ENCODE data around the gene FURIN. TPM values are rescaled to one million over a fixed set of nuclear protein-coding genes. Genes with fewer than 3 reads are reported as not detected.

FURIN gene
- total and polyA plus RNA-seq, 2 of the 4 experiments (the other 2 are of a cell fraction) = 34.8 to 54.3 TPM

- no peak overlapping the region for H3K14ac ChIP-seq (replicated peaks; ENCODE audit: low read depth, low read length)
- H3K18ac ChIP-seq (ENCODE audit: low read depth, low read length) = no peak overlapping the region
- whole genome bisulfite sequencing, 2 experiments (ENCODE audit: extremely low coverage in 2 of 2, insufficient read length in 1 of 2) = 85% methylated on average over 9 of the region's 11 CpGs; no CpG with 5 or more reads in 1 of the 2 experiments
- H3K4me1 ChIP-seq (ENCODE audit: control insufficient read depth, insufficient read depth, low read length) = peaks cover 10% of the 10 kb centered on the region; the same call in 1 of the 2 replicates
- H4K5ac ChIP-seq (ENCODE audit: low read depth, low read length) = no peak overlapping the region
- intact Hi-C loops (cut with micrococcal nuclease) = no loop called here
- H4K91ac ChIP-seq (ENCODE audit: insufficient read depth, low read depth, low read length) = no peak overlapping the region
- no peaks in the 10 kb centered on the region for H3K27me3 ChIP-seq (ENCODE audit: control insufficient read depth, insufficient read depth, low read length)
- BruUV-seq (replicated peaks) = no TSS peak
- peak overlapping the region; percentile 23; the same call in 1 of the 2 replicates for H2AK5ac ChIP-seq (ENCODE audit: low read depth, low read length)
- no peak overlapping the region for H3K27ac ChIP-seq (ENCODE audit: insufficient read depth, low read length)
- H3K4ac ChIP-seq (ENCODE audit: low read depth, low read length) = no peak overlapping the region
- no peak overlapping the region for H2BK15ac ChIP-seq (ENCODE audit: low read depth, low read length)
- H3K9me3 ChIP-seq (ENCODE audit: control insufficient read depth, insufficient read depth, low read length) = no peaks in the 10 kb centered on the region
- H3K36me3 ChIP-seq (ENCODE audit: control insufficient read depth, insufficient read depth, low read length) = peaks cover 45% of the 10 kb centered on the region
- H2BK20ac ChIP-seq (ENCODE audit: low read depth, low read length) = no peak overlapping the region
- no peak overlapping the region for H2BK5ac ChIP-seq (ENCODE audit: low read depth, low read length, poor library complexity, severe bottlenecking)
- ChIA-PET CTCF (no interaction called here), POLR2A (ENCODE audit: unreplicated experiment) (no interaction called here)
- H3K79me1 ChIP-seq (ENCODE audit: low read depth in 1 of 2, low read length in 2 of 2) = no peaks in the 10 kb centered on the region
- peak overlapping the region; percentile 24 for H2AFZ ChIP-seq (replicated peaks; ENCODE audit: low read length, poor library complexity)
- ATAC-seq (ENCODE audit: low read depth) = no peak
- H2AK9ac ChIP-seq (replicated peaks; ENCODE audit: low read depth, low read length, poor library complexity) = no peak overlapping the region
- no peak overlapping the region for H3K9ac ChIP-seq (ENCODE audit: low read depth, low read length)
- H4K20me1 ChIP-seq (ENCODE audit: insufficient read depth, low read length) = no peaks in the 10 kb centered on the region
- no peak overlapping the region for H3K23ac ChIP-seq (ENCODE audit: low read depth, low read length)
- TF ChIP-seq FOS (IDR thresholded peaks at IDR 0.05; ENCODE audit: low read depth, low read length) (no peak), MAFK (IDR thresholded peaks at IDR 0.05; ENCODE audit: low read depth, low read length) (no peak), CEBPB (IDR thresholded peaks at IDR 0.05; ENCODE audit: low read depth, low read length) (no peak), NFE2L2 (IDR thresholded peaks at IDR 0.05; ENCODE audit: low read depth, low read length) (no peak), RCOR1 (IDR thresholded peaks at IDR 0.05; ENCODE audit: insufficient replicate concordance, low read length) (no peak), SMC3 (IDR thresholded peaks at IDR 0.05; ENCODE audit: low read depth, low read length) (no peak), BHLHE40 (IDR thresholded peaks at IDR 0.05; ENCODE audit: low read depth, low read length) (no peak), MXI1 (IDR thresholded peaks at IDR 0.05; ENCODE audit: borderline replicate concordance, low read depth, low read length) (no peak), CTCF (conservative IDR thresholded peaks at IDR 0.05; ENCODE audit: low read depth, low read length) (no peak)
- no peak overlapping the region for H3K56ac ChIP-seq (ENCODE audit: extremely low read depth, insufficient read depth, low read length)
- dilution Hi-C loops (cut with HindIII; ENCODE audit: low sequenced_read_pairs, unreplicated experiment) = no loop called here
- peaks cover 3% of the 10 kb centered on the region; the same call in 1 of the 2 replicates for H3K9me1 ChIP-seq (ENCODE audit: insufficient read depth, low read length)
- 0 out of 4 replicates have a peak overlapping the region, but pooled peaks of 1 of the 2 experiments have one; percentile 35 for H4K8ac ChIP-seq (ENCODE audit: low read depth in 2 of 2, low read length in 2 of 2)
- DNase-seq = no peak
- in situ Hi-C loops (cut with MboI; ENCODE audit: low sequenced_read_pairs) = no loop called here
- H3K4me3 ChIP-seq (ENCODE audit: insufficient read depth, low read depth, low read length) = no peak overlapping the region
- no peak overlapping the region for H2BK120ac ChIP-seq (ENCODE audit: low read depth, low read length)
- H3K4me2 ChIP-seq (ENCODE audit: low read depth, low read length) = no peak overlapping the region
Observed at GRCh38 chr15:90916461-90916860, 48.1 kb downstream of the FURIN start.

Measured in IMR-90 (cell line).